ENCODE data around the gene TIMM23B.
"Not testable (repeated sequence)": the region's sequence is repeated elsewhere in the genome, so short reads cannot be mapped to it uniquely, and the experiment has no call there.

- not testable (repeated sequence) for TF ChIP-seq CTCF (IDR thresholded peaks at IDR 0.05); ZFX (IDR thresholded peaks at IDR 0.05; ENCODE audit: borderline replicate concordance)
Observed at GRCh38 chr10:49900406-49900805, 41.4 kb upstream of the TIMM23B start.
